GM12878 (cell line): ENCODE data around the gene CHIT1. TPM values are rescaled to one million over a fixed set of nuclear protein-coding genes. Genes with fewer than 3 reads are reported as not detected.
A peak's percentile ranks its signal among the peaks of the same experiment; 100 is the strongest.

Source experiments
- ATAC-seq: fragments of 200-7000 bp; cut with Tn5 transposase; 3 replicates; pipeline ENCODE4 v1.9.1; 2020; ENCODE audit warnings: mild to moderate bottlenecking, moderate library complexity
- BruUV-seq: library from RNA; stranded (reverse); fragments of 400-500 nt; replicated peaks from 2 replicates; lab custom pipeline; 2021; lab: Mats Ljungman, UMichigan
- CTCF ChIA-PET: fragments of 300-600 bp; sonication (Branson Sonifier 250); formaldehyde crosslinking; extraction: SDS; loops from one replicate; lab custom pipeline; 2021; ENCODE audit warnings: inconsistent platforms; lab: Yijun Ruan, JAX
- POLR2A ChIA-PET: fragments of 350-600 bp; formaldehyde crosslinking; extraction: SDS; loops from one replicate; lab custom pipeline; 2021; ENCODE audit warnings: inconsistent platforms; lab: Charles Lee
- RAD21 ChIA-PET: fragments of 300-600 bp; sonication (Branson Sonifier 250); formaldehyde crosslinking; loops from one replicate; lab custom pipeline; 2023; ENCODE audit warnings: antibody characterized with exemption; ENCODE audit not compliant: unreplicated experiment; lab: Charles Lee
- SMC1A ChIA-PET: fragments of 300-600 bp; sonication (Branson Sonifier 250); formaldehyde crosslinking; loops from one replicate; lab custom pipeline; 2023; ENCODE audit not compliant: unreplicated experiment, uncharacterized antibody; lab: Charles Lee
- DNase-seq: peaks from one replicate; pipeline ENCODE4 v3.0.0-alpha.2; 2011; ENCODE audit warnings: low read depth, low spot score
- FAIRE-seq: peaks from 3 replicates; lab custom pipeline; 2011; peaks lifted over from hg19 to GRCh38; lab: Jason Lieb, UNC
- H2AFZ ChIP-seq: 2 replicates; pipeline ENCODE4 v1.6.0; 2011; ENCODE audit warnings: low read depth, low read length, control low read depth; ENCODE audit not compliant: control insufficient read depth
- H3K27ac ChIP-seq: 2 replicates; pipeline ENCODE4 v1.5.1; 2011; ENCODE audit warnings: control low read depth; ENCODE audit not compliant: control insufficient read depth, insufficient read depth
- H3K27me3 ChIP-seq, 2 experiments: replicated peaks in 1 of 2; 2 replicates each; pipeline versions ENCODE4 v1.6.0 to v1.6.1; 2011; ENCODE audit warnings: low read length in 1 of 2; ENCODE audit not compliant: control insufficient read depth in 2 of 2, insufficient read depth in 2 of 2
- H3K36me3 ChIP-seq, 2 experiments: 2 replicates each; pipeline ENCODE4 v1.5.1; 2011; ENCODE audit warnings: low read length in 1 of 2; ENCODE audit not compliant: control insufficient read depth in 2 of 2, insufficient read depth in 2 of 2
- H3K4me1 ChIP-seq: 2 replicates; pipeline ENCODE4 v1.6.1; 2011; ENCODE audit warnings: mild to moderate bottlenecking, low read length, moderate library complexity, mixed read lengths; ENCODE audit not compliant: control insufficient read depth, insufficient read depth
- H3K4me2 ChIP-seq: 2 replicates; pipeline ENCODE4 v1.6.0; 2011; ENCODE audit warnings: control low read depth; ENCODE audit not compliant: control insufficient read depth, insufficient read depth
- H3K4me3 ChIP-seq: fragments of 200-600 bp; sonication (generic); 2 replicates; pipeline ENCODE4 v1.5.1; 2016
- H3K79me2 ChIP-seq: 2 replicates; pipeline ENCODE4 v1.6.0; 2011; ENCODE audit warnings: low read length; ENCODE audit not compliant: control insufficient read depth, insufficient read depth
- H3K9ac ChIP-seq: 2 replicates; pipeline ENCODE4 v1.8.0; 2011; ENCODE audit warnings: low read length, control low read depth, mixed read lengths; ENCODE audit not compliant: control insufficient read depth, insufficient read depth
- H3K9me3 ChIP-seq: replicated peaks from 3 replicates; pipeline ENCODE4 v1.5.1; 2011; ENCODE audit warnings: mild to moderate bottlenecking, low read length; ENCODE audit not compliant: control insufficient read depth, insufficient read depth
- H4K20me1 ChIP-seq: 2 replicates; pipeline ENCODE4 v1.6.0; 2011; ENCODE audit not compliant: control insufficient read depth, insufficient read depth
- CTCF ChIP-seq, 3 experiments: IDR thresholded peaks in 2 of 3; conservative IDR thresholded peaks in 1 of 3; 2 replicates each; pipeline ENCODE4 v1.5.1; 2011; ENCODE audit warnings: low read depth in 3 of 3, low read length in 3 of 3, mild to moderate bottlenecking in 3 of 3, control low read depth in 2 of 3, moderate library complexity in 2 of 3, inconsistent platforms in 1 of 3, mixed read lengths in 1 of 3; ENCODE audit not compliant: control insufficient read depth in 2 of 3, insufficient read depth in 1 of 3; ENCODE audit errors: extremely low read depth in 1 of 3
- NR2C2 ChIP-seq: IDR thresholded peaks from 2 replicates; pipeline ENCODE4 v1.6.1; 2011; ENCODE audit warnings: borderline replicate concordance, low read depth; ENCODE audit not compliant: control insufficient read depth, insufficient read length
- RAD51 ChIP-seq: fragments of 450-650 bp; IDR thresholded peaks from 2 replicates; pipeline ENCODE4 v1.6.1; 2016; ENCODE audit warnings: moderate library complexity, mild to moderate bottlenecking, inconsistent platforms
- SMAD5 ChIP-seq: IDR thresholded peaks from 2 replicates; pipeline ENCODE4 v1.6.1; 2016; ENCODE audit warnings: antibody characterized with exemption, low read depth
- SMARCA5 ChIP-seq: fragments of 450-650 bp; IDR thresholded peaks from 2 replicates; pipeline ENCODE4 v1.6.1; 2017; ENCODE audit warnings: mild to moderate bottlenecking
- TCF7 ChIP-seq: IDR thresholded peaks from 2 replicates; pipeline ENCODE4 v1.6.1; 2014; ENCODE audit warnings: antibody characterized with exemption, borderline replicate concordance
- YY1 ChIP-seq: IDR thresholded peaks from 2 replicates; pipeline ENCODE4 v1.6.1; 2011; ENCODE audit warnings: low read depth, mild to moderate bottlenecking, low read length
- ZNF24 ChIP-seq: fragments of 450-650 bp; IDR thresholded peaks from 2 replicates; pipeline ENCODE4 v1.6.1; 2017; ENCODE audit warnings: antibody characterized with exemption, mild to moderate bottlenecking
- WGBS: methylation state at CpG from one replicate; pipeline ENCODE4 v1.1.6; 2016; ENCODE audit warnings: low lambda C conversion rate; ENCODE audit not compliant: insufficient replicate concordance, insufficient coverage; ENCODE audit errors: missing lambda C conversion rate; 5-methylcytosine and 5-hydroxymethylcytosine counted together
- in situ Hi-C: fragments of 300-500 bp; cut with MboI; formaldehyde crosslinking; loops from 9 replicates; pipeline ENCODE4 v1.14.3; 2018; ENCODE audit warnings: mixed read lengths
- intact Hi-C: fragments of 100-400 bp; cut with micrococcal nuclease; formaldehyde crosslinking; loops from one replicate; pipeline ENCODE4 v1.14.2; 2022; ENCODE audit not compliant: unreplicated experiment
- polyA plus RNA-seq, 11 experiments: library from polyadenylated mRNA; depleted of rRNA in 4 of 11; unstranded in 6 of 11; stranded (reverse) in 5 of 11; fragments of >200 nt; fragmentation: Nextera tagmentation in 4 of 11; fragmentation: Illumina TruSeq in 1 of 11; extraction: Ambion mirVana in 4 of 11; extraction: Trizol in 1 of 11; gene quantifications; 1 replicate in 1 of 11; 2 replicates in 10 of 11; pipeline versions ENCODE4 v1.2.1 to v1.2.3, GENCODE V29; 2011 to 2016; ENCODE audit warnings: inconsistent platforms in 2 of 11, missing spikeins in 2 of 11, low read depth in 1 of 11
- total RNA-seq, 4 experiments: library from RNA; depleted of rRNA in 3 of 4; stranded (reverse); fragments of >200 nt in 3 of 4; fragmentation: Illumina TruSeq in 1 of 4; extraction: Trizol in 1 of 4; gene quantifications; 2 replicates each; pipeline versions ENCODE4 v1.2.1 to v1.2.3, GENCODE V29; 2013 to 2021

CHIT1 gene
- total and polyA plus RNA-seq, 10 of the 15 experiments (the other 5 are each of a cell fraction or from before 2014, with no cell fraction given), result 0.02 to 2.1 (median 0.76) TPM

- TF ChIP-seq CTCF (IDR thresholded peaks at IDR 0.05 in 2 of 3, conservative IDR thresholded peaks at IDR 0.05 in 1 of 3; ENCODE audit: control insufficient read depth in 2 of 3, extremely low read depth in 1 of 3, insufficient read depth in 1 of 3, low read depth in 3 of 3, low read length in 3 of 3), result no peak
- TF ChIP-seq ZNF24, result no peak
- no peak for TF ChIP-seq TCF7
- no peak for TF ChIP-seq YY1
- TF ChIP-seq SMAD5, result no peak
- TF ChIP-seq NR2C2, result no peak
These were observed 36.1 kb upstream of the CHIT1 start (continued) for GRCh38 chr1:203265541-203265940.

DNA sequence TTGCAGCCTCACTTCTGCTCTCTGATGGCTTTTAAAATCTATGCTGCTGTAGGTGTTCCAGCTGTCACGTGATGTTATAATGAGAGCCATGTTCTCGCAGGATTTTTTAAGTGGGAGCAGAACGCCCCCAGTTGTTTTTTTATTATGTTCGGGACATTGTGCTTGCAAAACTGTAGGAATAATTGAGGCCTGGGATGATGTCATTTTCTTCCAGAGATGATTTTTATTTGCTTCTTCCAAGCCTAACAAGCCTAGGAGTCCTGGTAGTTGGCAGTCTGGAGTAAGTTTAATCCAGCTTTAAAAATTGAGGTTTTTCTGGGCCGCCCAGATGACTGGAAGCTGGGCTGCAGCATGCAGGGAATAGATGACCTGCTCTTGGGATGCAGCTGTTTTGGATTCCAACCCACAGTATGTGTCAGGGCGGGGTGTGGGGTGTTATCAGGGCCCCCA, 34.6 kb upstream of the CHIT1 start:
- Histone ChIP-seq H3K36me3 (no peaks in the 10 kb centered on the region), H3K27me3 (no peaks in the 10 kb centered on the region; a peak in 1 of 4 replicates), H3K9me3 (no peaks in the 10 kb centered on the region), H2AFZ (no peak overlapping the region), H3K4me1 (peaks cover 6% of the 10 kb centered on the region), H3K9ac (no peak overlapping the region), H3K4me2 (no peak overlapping the region), H3K27ac (no peak overlapping the region), H3K4me3 (no peak overlapping the region), H3K79me2 (no peaks in the 10 kb centered on the region), H4K20me1 (no peaks in the 10 kb centered on the region)
- intact Hi-C loops, result no loop called here
- DNase-seq (no peak), ATAC-seq (no peak), FAIRE-seq (no peak)
- POLR2A ChIA-PET, result interaction anchor here (0.7 kb wide), 1 partner anchor 11 kb away, joined by 3 read pairs; no protein-coding TSS in a partner anchor
- RAD21 ChIA-PET, result interaction anchor here (0.8 to 1.7 kb wide), 5 partner anchors 9 to 225 kb away, joined by 3 to 6 read pairs (median 3); no protein-coding TSS in a partner anchor
- CTCF ChIA-PET, result interaction anchor here (0.7 to 4.2 kb wide), 14 partner anchors 9 to 438 kb away, joined by 3 to 45 read pairs (median 3); no protein-coding TSS in a partner anchor
- SMC1A ChIA-PET, result interaction anchor here (0.5 to 17.6 kb wide), 8 partner anchors 12 to 224 kb away, joined by 3 to 508 read pairs (median 4); no protein-coding TSS in a partner anchor
- 63% methylated on average over 6 of the region's 6 CpGs for WGBS
- BruUV-seq, result no TSS peak
- TF ChIP-seq RAD51 (peak; percentile 75), SMARCA5 (no peak)
- in situ Hi-C loops, result no loop called here
